ENCODE data around the gene OXA1L. TPM values are rescaled to one million over a fixed set of nuclear protein-coding genes. Genes with fewer than 3 reads are reported as not detected.

OXA1L gene
- total and polyA plus RNA-seq, 2 of the 13 experiments (the other 11 are each of a cell fraction or from before 2014, with no cell fraction given): 230 to 589 TPM

DNA sequence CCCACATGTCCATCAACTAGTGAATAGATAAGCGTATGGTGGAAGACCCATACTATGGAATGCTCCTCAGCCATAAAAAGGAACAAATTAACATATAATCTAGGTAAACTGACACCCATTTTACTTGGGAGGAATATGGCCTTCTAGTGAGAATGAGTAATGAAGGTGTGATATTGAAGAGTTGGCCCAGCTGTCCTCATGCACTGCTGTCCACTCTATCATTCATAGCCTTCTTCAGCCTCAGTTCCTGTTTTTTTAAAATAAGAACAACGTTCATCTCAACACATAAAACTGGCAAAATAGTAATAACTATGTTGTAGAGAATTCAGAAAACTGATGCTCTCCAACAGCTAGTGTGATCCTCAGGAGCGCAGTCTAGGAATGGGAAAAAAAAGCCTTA is 26.5 kb upstream of the OXA1L start:
- ATAC-seq: no peak
- Histone ChIP-seq H3K27ac (ENCODE audit: extremely low read length, insufficient read depth, low read length) (no peak overlapping the region), H2AFZ (ENCODE audit: low read length) (no peak overlapping the region), H4K20me1 (ENCODE audit: insufficient read depth, low read length) (no peaks in the 10 kb centered on the region), H3K9me3 (ENCODE audit: low read length) (no peaks in the 10 kb centered on the region), H3K79me2 (ENCODE audit: insufficient read depth, low read length) (no peaks in the 10 kb centered on the region), H3K27me3 (ENCODE audit: control insufficient read depth in 1 of 2, insufficient read depth in 2 of 2, low read length in 2 of 2) (0 out of 5 replicates have a peak, but pooled peaks cover 0 to 2% of the 10 kb centered on the region in 2 experiments), H3K4me2 (ENCODE audit: low read depth, low read length) (no peak overlapping the region), H3K4me1 (ENCODE audit: insufficient read depth, low read length) (no peaks in the 10 kb centered on the region), H3K9ac (ENCODE audit: insufficient read depth, low read depth, low read length) (no peak overlapping the region), H3K36me3 (replicated peaks in 1 of 2; ENCODE audit: control insufficient read depth in 1 of 2, insufficient read depth in 2 of 2, low read length in 2 of 2) (no peaks in the 10 kb centered on the region), H3K4me3 (replicated peaks in 1 of 3; ENCODE audit: insufficient read depth in 1 of 3, low read depth in 2 of 3, low read length in 3 of 3) (no peak overlapping the region)
- in situ Hi-C loops (cut with HindIII; ENCODE audit: extremely low pct_ligation_motif_present, low pct_unique_long_range_greater_than_20kb): no loop called here
- intact Hi-C loops (cut with micrococcal nuclease; ENCODE audit: unreplicated experiment): no loop called here
- no peak for DNase-seq (ENCODE audit: low spot score)
- ChIA-PET POLR2A (no interaction called here), CTCF (ENCODE audit: low intra/inter-chr PET ratio, low total read pairs) (no interaction called here)
- WGBS (ENCODE audit: low lambda C conversion rate): 56% methylated on average over 3 of the region's 3 CpGs
- no TSS peak for BruUV-seq (replicated peaks)
- no peak for FAIRE-seq
- TF ChIP-seq SKI (IDR thresholded peaks at IDR 0.05; ENCODE audit: partially characterized antibody) (no peak), ZBTB7B (CRISPR knock-in tag; IDR thresholded peaks at IDR 0.05) (no peak), KDM5A (IDR thresholded peaks at IDR 0.05; ENCODE audit: borderline replicate concordance, low read length) (no peak), AKAP8 (CRISPR knock-in tag; IDR thresholded peaks at IDR 0.05) (no peak), CBX2 (IDR thresholded peaks at IDR 0.05; ENCODE audit: low read depth, low read length) (no peak), CBX2 (CRISPR knock-in tag; IDR thresholded peaks at IDR 0.05; ENCODE audit: low read depth) (no peak), ZNF839 (CRISPR knock-in tag; IDR thresholded peaks at IDR 0.05; ENCODE audit: borderline replicate concordance) (no peak), SRY (CRISPR knock-in tag; IDR thresholded peaks at IDR 0.05) (no peak), HOXA9 (CRISPR knock-in tag; IDR thresholded peaks at IDR 0.05; ENCODE audit: borderline replicate concordance) (no peak), JDP2 (CRISPR knock-in tag; IDR thresholded peaks at IDR 0.05; ENCODE audit: borderline replicate concordance) (no peak), ELF4 (CRISPR knock-in tag; IDR thresholded peaks at IDR 0.05; ENCODE audit: borderline replicate concordance) (no peak)
- TF ChIP-seq, protein P1, sequence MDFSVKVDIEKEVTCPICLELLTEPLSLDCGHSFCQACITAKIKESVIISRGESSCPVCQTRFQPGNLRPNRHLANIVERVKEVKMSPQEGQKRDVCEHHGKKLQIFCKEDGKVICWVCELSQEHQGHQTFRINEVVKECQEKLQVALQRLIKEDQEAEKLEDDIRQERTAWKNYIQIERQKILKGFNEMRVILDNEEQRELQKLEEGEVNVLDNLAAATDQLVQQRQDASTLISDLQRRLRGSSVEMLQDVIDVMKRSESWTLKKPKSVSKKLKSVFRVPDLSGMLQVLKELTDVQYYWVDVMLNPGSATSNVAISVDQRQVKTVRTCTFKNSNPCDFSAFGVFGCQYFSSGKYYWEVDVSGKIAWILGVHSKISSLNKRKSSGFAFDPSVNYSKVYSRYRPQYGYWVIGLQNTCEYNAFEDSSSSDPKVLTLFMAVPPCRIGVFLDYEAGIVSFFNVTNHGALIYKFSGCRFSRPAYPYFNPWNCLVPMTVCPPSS (IDR thresholded peaks at IDR 0.05): no peak
- TF ChIP-seq, protein P2, sequence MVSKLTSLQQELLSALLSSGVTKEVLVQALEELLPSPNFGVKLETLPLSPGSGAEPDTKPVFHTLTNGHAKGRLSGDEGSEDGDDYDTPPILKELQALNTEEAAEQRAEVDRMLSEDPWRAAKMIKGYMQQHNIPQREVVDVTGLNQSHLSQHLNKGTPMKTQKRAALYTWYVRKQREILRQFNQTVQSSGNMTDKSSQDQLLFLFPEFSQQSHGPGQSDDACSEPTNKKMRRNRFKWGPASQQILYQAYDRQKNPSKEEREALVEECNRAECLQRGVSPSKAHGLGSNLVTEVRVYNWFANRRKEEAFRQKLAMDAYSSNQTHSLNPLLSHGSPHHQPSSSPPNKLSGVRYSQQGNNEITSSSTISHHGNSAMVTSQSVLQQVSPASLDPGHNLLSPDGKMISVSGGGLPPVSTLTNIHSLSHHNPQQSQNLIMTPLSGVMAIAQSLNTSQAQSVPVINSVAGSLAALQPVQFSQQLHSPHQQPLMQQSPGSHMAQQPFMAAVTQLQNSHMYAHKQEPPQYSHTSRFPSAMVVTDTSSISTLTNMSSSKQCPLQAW (CRISPR knock-in tag; IDR thresholded peaks at IDR 0.05): no peak
- TF ChIP-seq, protein P3, sequence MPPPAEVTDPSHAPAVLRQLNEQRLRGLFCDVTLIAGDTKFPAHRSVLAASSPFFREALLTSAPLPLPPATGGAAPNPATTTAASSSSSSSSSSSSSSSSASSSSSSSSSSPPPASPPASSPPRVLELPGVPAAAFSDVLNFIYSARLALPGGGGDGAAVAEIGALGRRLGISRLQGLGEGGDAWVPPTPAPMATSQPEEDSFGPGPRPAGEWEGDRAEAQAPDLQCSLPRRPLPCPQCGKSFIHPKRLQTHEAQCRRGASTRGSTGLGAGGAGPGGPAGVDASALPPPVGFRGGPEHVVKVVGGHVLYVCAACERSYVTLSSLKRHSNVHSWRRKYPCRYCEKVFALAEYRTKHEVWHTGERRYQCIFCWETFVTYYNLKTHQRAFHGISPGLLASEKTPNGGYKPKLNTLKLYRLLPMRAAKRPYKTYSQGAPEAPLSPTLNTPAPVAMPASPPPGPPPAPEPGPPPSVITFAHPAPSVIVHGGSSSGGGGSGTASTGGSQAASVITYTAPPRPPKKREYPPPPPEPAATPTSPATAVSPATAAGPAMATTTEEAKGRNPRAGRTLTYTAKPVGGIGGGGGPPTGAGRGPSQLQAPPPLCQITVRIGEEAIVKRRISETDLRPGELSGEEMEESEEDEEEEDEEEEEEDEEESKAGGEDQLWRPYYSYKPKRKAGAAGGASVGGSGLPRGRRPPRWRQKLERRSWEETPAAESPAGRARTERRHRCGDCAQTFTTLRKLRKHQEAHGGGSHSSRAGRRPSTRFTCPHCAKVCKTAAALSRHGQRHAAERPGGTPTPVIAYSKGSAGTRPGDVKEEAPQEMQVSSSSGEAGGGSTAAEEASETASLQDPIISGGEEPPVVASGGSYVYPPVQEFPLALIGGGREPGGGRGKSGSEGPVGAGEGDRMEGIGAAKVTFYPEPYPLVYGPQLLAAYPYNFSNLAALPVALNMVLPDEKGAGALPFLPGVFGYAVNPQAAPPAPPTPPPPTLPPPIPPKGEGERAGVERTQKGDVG (CRISPR knock-in tag; IDR thresholded peaks at IDR 0.05; ENCODE audit: borderline replicate concordance): no peak
- TF ChIP-seq, protein P4, sequence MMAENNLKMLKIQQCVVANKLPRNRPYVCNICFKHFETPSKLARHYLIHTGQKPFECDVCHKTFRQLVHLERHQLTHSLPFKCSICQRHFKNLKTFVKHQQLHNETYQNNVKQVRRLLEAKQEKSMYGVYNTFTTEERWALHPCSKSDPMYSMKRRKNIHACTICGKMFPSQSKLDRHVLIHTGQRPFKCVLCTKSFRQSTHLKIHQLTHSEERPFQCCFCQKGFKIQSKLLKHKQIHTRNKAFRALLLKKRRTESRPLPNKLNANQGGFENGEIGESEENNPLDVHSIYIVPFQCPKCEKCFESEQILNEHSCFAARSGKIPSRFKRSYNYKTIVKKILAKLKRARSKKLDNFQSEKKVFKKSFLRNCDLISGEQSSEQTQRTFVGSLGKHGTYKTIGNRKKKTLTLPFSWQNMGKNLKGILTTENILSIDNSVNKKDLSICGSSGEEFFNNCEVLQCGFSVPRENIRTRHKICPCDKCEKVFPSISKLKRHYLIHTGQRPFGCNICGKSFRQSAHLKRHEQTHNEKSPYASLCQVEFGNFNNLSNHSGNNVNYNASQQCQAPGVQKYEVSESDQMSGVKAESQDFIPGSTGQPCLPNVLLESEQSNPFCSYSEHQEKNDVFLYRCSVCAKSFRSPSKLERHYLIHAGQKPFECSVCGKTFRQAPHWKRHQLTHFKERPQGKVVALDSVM (CRISPR knock-in tag; IDR thresholded peaks at IDR 0.05): no peak
- TF ChIP-seq, protein P5, sequence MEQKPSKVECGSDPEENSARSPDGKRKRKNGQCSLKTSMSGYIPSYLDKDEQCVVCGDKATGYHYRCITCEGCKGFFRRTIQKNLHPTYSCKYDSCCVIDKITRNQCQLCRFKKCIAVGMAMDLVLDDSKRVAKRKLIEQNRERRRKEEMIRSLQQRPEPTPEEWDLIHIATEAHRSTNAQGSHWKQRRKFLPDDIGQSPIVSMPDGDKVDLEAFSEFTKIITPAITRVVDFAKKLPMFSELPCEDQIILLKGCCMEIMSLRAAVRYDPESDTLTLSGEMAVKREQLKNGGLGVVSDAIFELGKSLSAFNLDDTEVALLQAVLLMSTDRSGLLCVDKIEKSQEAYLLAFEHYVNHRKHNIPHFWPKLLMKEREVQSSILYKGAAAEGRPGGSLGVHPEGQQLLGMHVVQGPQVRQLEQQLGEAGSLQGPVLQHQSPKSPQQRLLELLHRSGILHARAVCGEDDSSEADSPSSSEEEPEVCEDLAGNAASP (CRISPR knock-in tag; IDR thresholded peaks at IDR 0.05; ENCODE audit: borderline replicate concordance): no peak

Data from HepG2 (cell line).